HS-5 (cell line): Measurements from ENCODE around the gene KLK13.

ENCODE experiments used
- DNase-seq: peaks from one replicate; pipeline ENCODE4 v3.0.0-alpha.2; 2012; ENCODE audit warnings: low read depth

Gene KLK13

GRCh38 chr19:51064534-51065220 is at the start of gene KLK13:
TSS of gene KLK13 (minus strand) at chr19:51065092. CDS start at chr19:51065067, 25 bp downstream.
- DNase-seq = no peak

- DNase-seq = no peak
These were observed 49.3 kb upstream of the KLK13 start for GRCh38 chr19:51114087-51114729.

- DNase-seq = no peak
These were observed 46.7 kb upstream of the KLK13 start for GRCh38 chr19:51111606-51112005.

GRCh38 chr19:51110666-51110971 is 45.7 kb upstream of the KLK13 start:
- DNase-seq = no peak

GRCh38 chr19:51108805-51109146 is 43.9 kb upstream of the KLK13 start:
- DNase-seq = no peak

GRCh38 chr19:51108066-51108804 is 43.3 kb upstream of the KLK13 start, which contains the start of gene CTU1:
TSS of gene CTU1 (minus strand) at chr19:51108409. CDS start at chr19:51104569, 3,840 bp downstream.
- DNase-seq = peak; percentile 97

GRCh38 chr19:51107406-51108065 is 42.6 kb upstream of the KLK13 start:
- no peak for DNase-seq

GRCh38 chr19:51103926-51104341 is 39.0 kb upstream of the KLK13 start:
- DNase-seq = no peak

GRCh38 chr19:51102991-51103390 is 38.1 kb upstream of the KLK13 start:
- no peak for DNase-seq

GRCh38 chr19:51101171-51101865 is 36.4 kb upstream of the KLK13 start:
- DNase-seq = no peak

- no peak for DNase-seq
These were observed 35.7 kb upstream of the KLK13 start for GRCh38 chr19:51100601-51101000.

GRCh38 chr19:51099047-51099382 is 34.1 kb upstream of the KLK13 start:
- no peak for DNase-seq

GRCh38 chr19:51098365-51099046 is 33.6 kb upstream of the KLK13 start:
- no peak for DNase-seq

GRCh38 chr19:51097796-51098195 is 32.9 kb upstream of the KLK13 start:
- DNase-seq = no peak

GRCh38 chr19:51097166-51097738 is 32.4 kb upstream of the KLK13 start:
- no peak for DNase-seq

GRCh38 chr19:51096473-51097165 is 31.7 kb upstream of the KLK13 start:
- no peak for DNase-seq

- no peak for DNase-seq
These were observed 29.9 kb upstream of the KLK13 start for GRCh38 chr19:51094696-51095279.

GRCh38 chr19:51093510-51094345 is 28.8 kb upstream of the KLK13 start:
- no peak for DNase-seq

GRCh38 chr19:51093101-51093500 is 28.2 kb upstream of the KLK13 start:
- DNase-seq = no peak
